Keratinocyte (primary cell): ENCODE data around the gene HERC2. TPM values are rescaled to one million over a fixed set of nuclear protein-coding genes. Genes with fewer than 3 reads are reported as not detected.

Source experiments
- DNase-seq: peaks from one replicate; pipeline ENCODE4 v3.0.0-alpha.2; 2011; ENCODE audit warnings: low read depth, missing footprints, low spot score
- FAIRE-seq: peaks from 2 replicates; lab custom pipeline; 2011; peaks lifted over from hg19 to GRCh38; lab: Jason Lieb, UNC
- H2AFZ ChIP-seq: 2 replicates; pipeline ENCODE4 v1.6.0; 2012; ENCODE audit warnings: low read length, control low read depth, inconsistent platforms; ENCODE audit not compliant: control insufficient read depth
- H3K27ac ChIP-seq: 2 replicates; pipeline ENCODE4 v1.5.1; 2011; ENCODE audit warnings: low read length; ENCODE audit not compliant: control insufficient read depth, insufficient read depth
- H3K27me3 ChIP-seq: 3 replicates; pipeline ENCODE4 v1.6.0; 2011; ENCODE audit warnings: low read length; ENCODE audit not compliant: control insufficient read depth, insufficient read depth; ENCODE audit errors: extremely low read depth
- H3K36me3 ChIP-seq, 2 experiments: 2 replicates in 1 of 2; 3 replicates in 1 of 2; pipeline ENCODE4 v1.5.1; 2011; ENCODE audit warnings: low read length in 2 of 2, mild to moderate bottlenecking in 1 of 2; ENCODE audit not compliant: control insufficient read depth in 2 of 2, insufficient read depth in 2 of 2; ENCODE audit errors: extremely low read depth in 1 of 2
- H3K4me1 ChIP-seq: 3 replicates; pipeline ENCODE4 v1.5.1; 2011; ENCODE audit warnings: low read length; ENCODE audit not compliant: control insufficient read depth, insufficient read depth; ENCODE audit errors: extremely low read depth
- H3K4me2 ChIP-seq: 3 replicates; pipeline ENCODE4 v1.6.0; 2011; ENCODE audit warnings: low read depth, low read length; ENCODE audit not compliant: control insufficient read depth, insufficient read depth; ENCODE audit errors: extremely low read depth
- H3K4me3 ChIP-seq, 3 experiments: fragments of 200-600 bp in 1 of 3; sonication (generic) in 1 of 3; 2 replicates in 2 of 3; 3 replicates in 1 of 3; pipeline ENCODE4 v1.5.1; 2011 to 2016; ENCODE audit warnings: low read length in 3 of 3, mild to moderate bottlenecking in 3 of 3, control low read depth in 2 of 3, inconsistent platforms in 1 of 3, low read depth in 1 of 3, mixed read lengths in 1 of 3, mixed run types in 1 of 3, moderate library complexity in 1 of 3; ENCODE audit not compliant: control insufficient read depth in 2 of 3, insufficient read depth in 2 of 3; ENCODE audit errors: extremely low read depth in 1 of 3
- H3K79me2 ChIP-seq: 2 replicates; pipeline ENCODE4 v1.6.0; 2012; ENCODE audit warnings: low read length; ENCODE audit not compliant: control insufficient read depth, insufficient read depth
- H3K9ac ChIP-seq: 3 replicates; pipeline ENCODE4 v1.6.0; 2011; ENCODE audit warnings: low read length; ENCODE audit not compliant: control insufficient read depth, insufficient read depth; ENCODE audit errors: extremely low read depth
- H3K9me1 ChIP-seq: 3 replicates; pipeline ENCODE4 v1.6.0; 2011; ENCODE audit warnings: low read length; ENCODE audit not compliant: control insufficient read depth, insufficient read depth; ENCODE audit errors: extremely low read depth
- H3K9me3 ChIP-seq: 2 replicates; pipeline ENCODE4 v1.5.1; 2012; ENCODE audit warnings: low read depth, low read length; ENCODE audit not compliant: control insufficient read depth
- H4K20me1 ChIP-seq: 3 replicates; pipeline ENCODE4 v1.6.0; 2011; ENCODE audit warnings: low read length; ENCODE audit not compliant: control insufficient read depth, insufficient read depth; ENCODE audit errors: extremely low read depth
- CTCF ChIP-seq, 3 experiments: IDR thresholded peaks in 1 of 3; conservative IDR thresholded peaks in 1 of 3; optimal IDR thresholded peaks in 1 of 3; 2 replicates in 2 of 3; 3 replicates in 1 of 3; pipeline versions ENCODE3 to v1.5.1; 2011; ENCODE audit warnings: low read length in 3 of 3, mild to moderate bottlenecking in 3 of 3, moderate library complexity in 2 of 3, control low read depth in 1 of 3, inconsistent platforms in 1 of 3; ENCODE audit not compliant: insufficient read depth in 2 of 3; ENCODE audit errors: extremely low read depth in 1 of 3
- EZH2 ChIP-seq: IDR thresholded peaks from one replicate; pipeline ENCODE4 v1.6.1; 2012; ENCODE audit warnings: inconsistent platforms, mild to moderate bottlenecking, low read length, moderate library complexity
- dilution Hi-C: fragments of 300-500 bp; cut with MboI; formaldehyde crosslinking; loops from one replicate; pipeline ENCODE4 v1.7.0; 2020; ENCODE audit warnings: low sequenced_read_pairs; ENCODE audit not compliant: extremely low pct_ligation_motif_present
- polyA plus RNA-seq, 5 experiments: library from polyadenylated mRNA; depleted of rRNA in 3 of 5; stranded (reverse) in 3 of 5; stranded (forward) in 1 of 5; unstranded in 1 of 5; fragments of >200 nt; gene quantifications; 1 replicate in 1 of 5; 2 replicates in 3 of 5; 3 replicates in 1 of 5; pipeline versions ENCODE4 v1.2.1 to v1.2.3, GENCODE V29; 2011 to 2012; ENCODE audit warnings: missing spikeins in 2 of 5, low read depth in 1 of 5, low replicate concordance in 1 of 5

The HERC2 gene
- polyA plus RNA-seq, 1 donor (not counting 4 experiments of a cell fraction or from before 2014, with no cell fraction given): 12.4 TPM

- FAIRE-seq (no peak), DNase-seq (no peak)
- Histone ChIP-seq H3K9me1 (no peaks in the 10 kb centered on the region), H3K36me3 (peaks cover 11 to 12% of the 10 kb centered on the region in 2 experiments), H3K27ac (no peak overlapping the region), H3K4me1 (no peaks in the 10 kb centered on the region), H3K9ac (no peak overlapping the region), H3K9me3 (no peaks in the 10 kb centered on the region), H3K4me3 (no peak overlapping the region), H2AFZ (no peak overlapping the region), H3K79me2 (no peaks in the 10 kb centered on the region), H3K4me2 (no peak overlapping the region), H4K20me1 (no peaks in the 10 kb centered on the region), H3K27me3 (no peaks in the 10 kb centered on the region)
- dilution Hi-C loops: no loop called here
- TF ChIP-seq CTCF (optimal IDR thresholded peaks at IDR 0.05 in 1 of 3, IDR thresholded peaks at IDR 0.05 in 1 of 3, conservative IDR thresholded peaks at IDR 0.05 in 1 of 3; ENCODE audit: extremely low read depth in 1 of 3, insufficient read depth in 2 of 3, low read length in 3 of 3) (no peak), EZH2 (no peak)
Measured at GRCh38 chr15:28246605-28247004, 75.4 kb downstream of the HERC2 start.

- Histone ChIP-seq H3K9me1 (no peaks in the 10 kb centered on the region), H3K9ac (no peak overlapping the region), H3K27ac (no peak overlapping the region), H4K20me1 (no peaks in the 10 kb centered on the region), H3K4me3 (no peak overlapping the region), H3K79me2 (no peaks in the 10 kb centered on the region), H3K4me2 (no peak overlapping the region), H3K36me3 (peaks cover 9 to 11% of the 10 kb centered on the region in 2 experiments), H3K4me1 (no peaks in the 10 kb centered on the region), H2AFZ (no peak overlapping the region), H3K9me3 (no peaks in the 10 kb centered on the region), H3K27me3 (no peaks in the 10 kb centered on the region)
- no peak for TF ChIP-seq EZH2
- TF ChIP-seq CTCF (optimal IDR thresholded peaks at IDR 0.05 in 1 of 3, IDR thresholded peaks at IDR 0.05 in 1 of 3, conservative IDR thresholded peaks at IDR 0.05 in 1 of 3; ENCODE audit: extremely low read depth in 1 of 3, insufficient read depth in 2 of 3, low read length in 3 of 3): no peak
- no peak for FAIRE-seq
- dilution Hi-C loops: no loop called here
- no peak for DNase-seq
Measured at GRCh38 chr15:28243901-28244300, 78.1 kb downstream of the HERC2 start.
